Limb (tissue), 2 donors: Measurements from ENCODE around the gene MACF1.
A peak's percentile ranks its signal among the peaks of the same experiment; 100 is the strongest.

Source experiments
- DNase-seq, 2 donors: peaks; one replicate each; pipeline ENCODE4 v3.0.0-alpha.2; 2016; ENCODE audit errors: extremely low spot score in 2 of 2

MACF1 gene

GRCh38 chr1:39392851-39393573, 188.5 kb downstream of the MACF1 start:
- DNase-seq, result no peak

GRCh38 chr1:39393645-39394044, 189.2 kb downstream of the MACF1 start:
- DNase-seq, result no peak

GRCh38 chr1:39394059-39394458, 189.6 kb downstream of the MACF1 start:
- DNase-seq, result no peak

- DNase-seq, result no peak
These were observed 190.1 kb downstream of the MACF1 start for GRCh38 chr1:39394598-39394997.

- peak; percentile 54 to 83 for DNase-seq
These were observed 190.9 kb downstream of the MACF1 start for GRCh38 chr1:39395357-39395831.

GRCh38 chr1:39396671-39397070, 192.2 kb downstream of the MACF1 start:
- no peak for DNase-seq

GRCh38 chr1:39397487-39397886, 193.0 kb downstream of the MACF1 start:
- DNase-seq, result no peak

- peak; percentile 60 to 73 for DNase-seq
These were observed 194.0 kb downstream of the MACF1 start for GRCh38 chr1:39398278-39399021.

GRCh38 chr1:39401106-39401505, 196.6 kb downstream of the MACF1 start:
- no peak for DNase-seq

GRCh38 chr1:39404876-39405275, 200.4 kb downstream of the MACF1 start:
- no peak for DNase-seq

- no peak for DNase-seq
These were observed 200.9 kb downstream of the MACF1 start for GRCh38 chr1:39405358-39405757.

- no peak for DNase-seq
These were observed 202.3 kb downstream of the MACF1 start for GRCh38 chr1:39406533-39407450.

- no peak for DNase-seq
These were observed 203.0 kb downstream of the MACF1 start for GRCh38 chr1:39407510-39407895.

GRCh38 chr1:39407896-39408640, 203.6 kb downstream of the MACF1 start:
- no peak for DNase-seq

GRCh38 chr1:39408641-39409054, 204.2 kb downstream of the MACF1 start:
- DNase-seq, result peak; percentile 97 to 98

GRCh38 chr1:39409055-39409816, 204.7 kb downstream of the MACF1 start:
- DNase-seq, result no peak

- DNase-seq, result peak in 1 of 2 donors; percentile 72
These were observed 206.5 kb downstream of the MACF1 start for GRCh38 chr1:39410915-39411436.

GRCh38 chr1:39411526-39412478, 207.3 kb downstream of the MACF1 start:
- DNase-seq, result no peak

GRCh38 chr1:39412892-39413291, 208.4 kb downstream of the MACF1 start:
- no peak for DNase-seq
